Vagina (tissue), 2 donors: ENCODE data around the gene AK4. TPM values are rescaled to one million over a fixed set of nuclear protein-coding genes. Genes with fewer than 3 reads are reported as not detected.

Experiments used
- DNase-seq, 2 donors: peaks; one replicate each; pipeline ENCODE4 v3.0.0-alpha.2; 2017; ENCODE audit errors: extremely low spot score in 2 of 2
- H3K27ac ChIP-seq: fragments of 200-600 bp; sonication (generic); one replicate; pipeline ENCODE4 v1.5.1; 2019
- H3K27me3 ChIP-seq: fragments of 200-600 bp; sonication (generic); one replicate; pipeline ENCODE4 v1.5.1; 2019
- H3K36me3 ChIP-seq, 2 donors: fragments of 200-600 bp; sonication (generic); one replicate each; pipeline ENCODE4 v1.5.1; 2017 to 2019
- H3K4me1 ChIP-seq: fragments of 200-600 bp; sonication (generic); one replicate; pipeline ENCODE4 v1.5.1; 2019
- H3K4me3 ChIP-seq, 2 donors: fragments of 200-600 bp; sonication (generic); 1 replicate in 1 of 2; 2 replicates in 1 of 2; pipeline ENCODE4 v1.5.1; 2016 to 2019
- H3K9me3 ChIP-seq: fragments of 200-600 bp; sonication (generic); one replicate; pipeline ENCODE4 v1.5.1; 2019
- CTCF ChIP-seq, 3 experiments: fragments of 450-650 bp in 2 of 3; fragments of 200-600 bp in 1 of 3; sonication (generic) in 1 of 3; IDR thresholded peaks; one replicate each; pipeline ENCODE4 v1.5.1; 2017 to 2019; ENCODE audit warnings: antibody characterized with exemption in 3 of 3, mild to moderate bottlenecking in 2 of 3, moderate library complexity in 2 of 3
- POLR2A ChIP-seq, 2 donors: fragments of 450-650 bp; IDR thresholded peaks; one replicate each; pipeline ENCODE4 v1.6.1; 2017; ENCODE audit warnings: antibody characterized with exemption in 2 of 2, mild to moderate bottlenecking in 2 of 2, moderate library complexity in 2 of 2
- POLR2AphosphoS5 ChIP-seq, 2 donors: sonication (generic); formaldehyde crosslinking; IDR thresholded peaks; one replicate each; pipeline ENCODE4 v1.9.0; 2017; ENCODE audit warnings: antibody characterized with exemption in 2 of 2, mild to moderate bottlenecking in 2 of 2, low read depth in 1 of 2; ENCODE audit not compliant: insufficient read depth in 1 of 2
- intact Hi-C: fragments of 100-400 bp; cut with DNase I; formaldehyde crosslinking; loops from one replicate; pipeline ENCODE4 v1.15.1; 2023
- total RNA-seq: library from RNA; depleted of rRNA; stranded (reverse); fragments of >200 nt; gene quantifications from one replicate; pipeline ENCODE4 v1.2.3, GENCODE V29; 2016

Gene AK4
- total RNA-seq, 1 donor from 2014 or later, result 22.1 TPM

DNA sequence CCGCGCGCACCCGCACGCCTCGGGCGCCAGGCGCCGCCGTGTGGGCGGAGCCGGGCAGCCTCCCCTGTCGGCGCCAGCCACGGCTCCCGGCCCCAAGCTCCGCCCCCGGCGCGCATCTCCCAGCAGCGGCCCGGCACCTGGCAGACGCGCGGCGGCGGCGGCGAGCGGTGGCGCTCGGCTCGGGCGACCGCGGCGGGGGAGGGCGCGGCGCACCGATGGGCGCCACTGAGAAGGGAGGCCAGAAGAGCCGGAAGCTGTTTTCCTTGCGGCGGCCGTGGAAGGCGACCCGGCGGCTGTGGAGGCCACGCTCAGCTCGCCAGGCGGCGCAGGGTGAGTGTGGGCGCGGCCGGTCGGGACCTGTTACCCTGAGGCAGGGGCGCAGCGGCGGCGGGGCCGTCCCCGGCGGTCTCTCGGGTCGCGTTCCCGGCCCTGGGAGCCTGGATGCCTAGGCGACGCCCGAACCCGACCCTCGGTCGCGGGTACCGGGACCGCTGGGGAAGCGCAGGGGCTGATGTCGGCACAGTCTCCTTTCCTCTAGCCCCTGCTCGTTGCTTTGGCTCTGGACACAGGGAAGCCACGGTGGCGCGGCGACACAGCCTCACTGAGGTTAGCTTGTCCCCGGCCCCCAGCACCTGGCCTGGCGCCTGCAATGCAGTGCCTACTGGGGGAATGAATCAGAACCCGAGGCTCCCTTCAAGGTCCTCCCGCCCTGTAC lies 106.5 kb downstream of the AK4 start:
- TF ChIP-seq POLR2AphosphoS5 (IDR thresholded peaks at IDR 0.05; ENCODE audit: insufficient read depth in 1 of 2, low read depth in 1 of 2), result no peak
- peak in 1 of 2 donors; percentile 27 for TF ChIP-seq POLR2A (IDR thresholded peaks at IDR 0.05)
- Histone ChIP-seq H3K27ac (peak overlapping the region; percentile 36), H3K4me3 (peak overlapping the region; percentile 65 to 86), H3K4me1 (peaks cover 18% of the 10 kb centered on the region), H3K9me3 (no peaks in the 10 kb centered on the region), H3K27me3 (no peaks in the 10 kb centered on the region), H3K36me3 (no peaks in the 10 kb centered on the region)
- intact Hi-C loops, result no loop called here
- DNase-seq, result no peak

DNA sequence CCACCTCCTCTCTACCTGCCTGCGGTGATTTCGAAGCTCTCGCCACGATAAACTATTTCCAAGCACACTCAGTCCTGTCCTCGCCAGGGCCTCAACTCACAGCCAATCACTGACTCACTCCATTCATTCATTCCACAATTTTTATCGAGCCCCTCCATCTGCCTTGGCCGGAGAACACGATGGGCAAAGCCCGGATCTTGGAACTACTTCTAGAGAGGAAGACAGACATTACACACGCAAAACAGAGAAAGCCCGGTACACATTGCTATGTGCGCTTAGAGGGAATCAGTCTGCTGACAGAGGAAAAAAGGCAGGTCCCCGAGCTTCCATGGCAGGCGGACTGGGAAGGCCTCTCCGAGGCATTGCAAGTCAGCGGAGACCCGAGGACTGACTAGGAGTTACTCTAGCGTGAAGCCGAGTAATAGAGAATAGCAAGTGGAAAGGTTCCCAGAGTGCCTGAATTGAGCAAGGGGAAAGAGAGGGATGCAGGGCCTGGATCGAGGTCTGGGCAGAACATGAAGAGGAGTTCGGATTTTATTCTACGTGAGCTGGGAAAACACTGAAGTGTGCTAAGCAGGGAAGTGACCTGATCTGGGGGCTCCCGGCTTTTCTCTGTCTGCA lies 107.1 kb downstream of the AK4 start:
- H3K4me3 ChIP-seq, result peak overlapping the region; percentile 65 to 86
- H3K36me3 ChIP-seq, result no peaks in the 10 kb centered on the region
- TF ChIP-seq CTCF (IDR thresholded peaks at IDR 0.05), result no peak
- no peak for TF ChIP-seq POLR2A (IDR thresholded peaks at IDR 0.05)
- no peak for TF ChIP-seq POLR2AphosphoS5 (IDR thresholded peaks at IDR 0.05; ENCODE audit: insufficient read depth in 1 of 2, low read depth in 1 of 2)
- no peak for DNase-seq
- H3K4me1 ChIP-seq, result peaks cover 18% of the 10 kb centered on the region
- no peak overlapping the region for H3K27ac ChIP-seq
- intact Hi-C loops, result no loop called here
- H3K27me3 ChIP-seq, result no peaks in the 10 kb centered on the region
- no peaks in the 10 kb centered on the region for H3K9me3 ChIP-seq

- TF ChIP-seq POLR2AphosphoS5 (IDR thresholded peaks at IDR 0.05; ENCODE audit: insufficient read depth in 1 of 2, low read depth in 1 of 2) (no peak), CTCF (IDR thresholded peaks at IDR 0.05) (no peak), POLR2A (IDR thresholded peaks at IDR 0.05) (no peak)
- peak overlapping the region in 1 of 2 donors; percentile 65 for H3K4me3 ChIP-seq
- H3K27ac ChIP-seq, result no peak overlapping the region
- intact Hi-C loops, result no loop called here
- no peaks in the 10 kb centered on the region for H3K36me3 ChIP-seq
- H3K4me1 ChIP-seq, result peaks cover 18% of the 10 kb centered on the region
- DNase-seq, result no peak
- no peaks in the 10 kb centered on the region for H3K27me3 ChIP-seq
- H3K9me3 ChIP-seq, result no peaks in the 10 kb centered on the region
Measured at GRCh38 chr1:65255656-65256050, 107.7 kb downstream of the AK4 start.

- no peak for DNase-seq
- TF ChIP-seq POLR2AphosphoS5 (IDR thresholded peaks at IDR 0.05; ENCODE audit: insufficient read depth in 1 of 2, low read depth in 1 of 2), result no peak
- intact Hi-C loops, result no loop called here
Measured at GRCh38 chr1:65256860-65257708, 109.1 kb downstream of the AK4 start.

GRCh38 chr1:65258106-65258505 lies 110.1 kb downstream of the AK4 start:
- H3K27ac ChIP-seq, result no peak overlapping the region
- H3K36me3 ChIP-seq, result no peaks in the 10 kb centered on the region
- no peak overlapping the region for H3K4me3 ChIP-seq
- H3K27me3 ChIP-seq, result no peaks in the 10 kb centered on the region
- intact Hi-C loops, result no loop called here
- no peak for DNase-seq
- no peaks in the 10 kb centered on the region for H3K9me3 ChIP-seq
- H3K4me1 ChIP-seq, result peaks cover 18% of the 10 kb centered on the region
- TF ChIP-seq POLR2A (IDR thresholded peaks at IDR 0.05) (no peak), POLR2AphosphoS5 (IDR thresholded peaks at IDR 0.05; ENCODE audit: insufficient read depth in 1 of 2, low read depth in 1 of 2) (no peak), CTCF (IDR thresholded peaks at IDR 0.05) (no peak)

More at GRCh38 chr1:65256860-65257708, 109.1 kb downstream of the AK4 start:
- no peaks in the 10 kb centered on the region for H3K9me3 ChIP-seq
- peaks cover 18% of the 10 kb centered on the region for H3K4me1 ChIP-seq
- H3K27me3 ChIP-seq, result no peaks in the 10 kb centered on the region
- no peaks in the 10 kb centered on the region for H3K36me3 ChIP-seq
- H3K27ac ChIP-seq, result no peak overlapping the region
- no peak overlapping the region for H3K4me3 ChIP-seq
